ENCODE data around the gene ABHD6.
"Not testable (repeated sequence)": the region's sequence is repeated elsewhere in the genome, so short reads cannot be mapped to it uniquely, and the experiment has no call there.

The ABHD6 gene

DNA sequence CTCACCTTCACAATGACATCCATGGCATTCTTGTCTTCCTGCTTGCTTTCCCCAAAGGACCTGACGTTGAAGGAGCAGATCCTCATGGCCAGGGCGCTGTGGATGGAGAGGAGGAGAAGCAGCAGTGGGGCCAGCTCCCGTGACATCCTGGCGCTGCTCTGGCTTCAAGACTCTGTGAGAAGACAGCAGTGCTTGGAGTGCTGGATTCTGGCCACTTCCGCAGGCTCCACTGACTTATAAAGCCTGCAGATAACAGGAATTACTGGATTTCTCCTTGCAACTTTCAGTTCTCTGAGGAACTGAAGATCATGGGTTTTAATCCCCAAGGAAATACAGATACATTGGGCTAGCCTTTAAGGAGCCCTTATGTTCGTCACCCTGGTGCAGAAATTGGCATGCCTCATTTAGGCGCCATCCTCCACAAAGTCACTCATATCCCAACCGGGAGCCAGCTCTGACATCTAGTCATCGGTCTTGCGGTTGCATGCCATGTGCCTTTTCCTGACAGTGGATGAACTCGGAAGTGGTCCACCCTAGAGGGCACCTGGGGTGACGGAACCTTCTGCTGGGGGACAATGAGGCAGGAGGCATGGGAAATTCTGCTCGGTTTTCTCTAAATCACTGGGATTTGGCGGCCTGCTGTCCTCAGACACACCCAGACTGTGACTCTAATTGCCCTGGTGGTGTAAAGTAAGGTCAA lies 26.7 kb upstream of the ABHD6 start, which contains the start of gene DNASE1L3:
Gene DNASE1L3, minus strand, starts transcription at position 212 of the 700 bp plus-strand sequence. Its CDS starts 66 bp downstream, at position 146.
- no peak for DNase-seq

DNA sequence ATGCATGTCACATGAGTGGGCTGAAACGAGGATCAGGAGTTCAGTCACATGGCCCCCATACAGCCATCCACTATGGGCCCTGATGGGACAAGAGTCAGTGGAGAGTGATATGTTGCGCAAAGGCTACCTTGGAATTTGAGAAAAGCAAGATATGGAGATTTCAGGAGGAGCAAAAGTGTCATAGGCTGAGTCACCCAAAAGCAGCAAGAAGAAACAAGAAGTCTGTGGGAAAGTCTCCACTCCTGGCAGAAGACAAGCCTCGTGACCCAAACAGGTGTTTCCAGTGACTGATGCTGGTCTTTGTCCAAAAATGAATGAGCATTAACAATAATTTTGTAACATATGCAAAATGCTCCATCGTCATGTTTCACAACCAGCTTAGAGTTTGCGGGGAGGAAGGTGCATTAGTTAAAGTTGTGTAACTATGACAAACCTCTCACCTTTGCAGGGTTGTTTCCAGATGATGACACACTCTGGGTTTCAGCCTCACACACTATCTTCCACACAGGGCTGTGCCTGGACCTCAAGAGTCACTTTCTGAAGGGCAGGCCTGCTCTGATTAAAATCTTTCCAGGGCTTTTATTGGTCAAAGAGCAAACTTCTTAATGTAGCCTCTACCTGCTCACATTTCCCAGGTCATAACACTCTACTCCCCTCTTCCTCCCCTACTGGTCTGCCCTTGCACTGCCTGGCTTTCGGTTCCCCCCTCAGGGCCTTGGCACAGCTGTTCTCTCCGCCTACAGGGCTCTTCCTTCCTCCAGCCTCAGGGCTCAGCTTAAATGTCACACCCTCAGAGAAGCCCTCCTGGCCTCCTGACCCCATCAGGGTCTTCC lies 22.9 kb upstream of the ABHD6 start:
- DNase-seq, result no peak

DNA sequence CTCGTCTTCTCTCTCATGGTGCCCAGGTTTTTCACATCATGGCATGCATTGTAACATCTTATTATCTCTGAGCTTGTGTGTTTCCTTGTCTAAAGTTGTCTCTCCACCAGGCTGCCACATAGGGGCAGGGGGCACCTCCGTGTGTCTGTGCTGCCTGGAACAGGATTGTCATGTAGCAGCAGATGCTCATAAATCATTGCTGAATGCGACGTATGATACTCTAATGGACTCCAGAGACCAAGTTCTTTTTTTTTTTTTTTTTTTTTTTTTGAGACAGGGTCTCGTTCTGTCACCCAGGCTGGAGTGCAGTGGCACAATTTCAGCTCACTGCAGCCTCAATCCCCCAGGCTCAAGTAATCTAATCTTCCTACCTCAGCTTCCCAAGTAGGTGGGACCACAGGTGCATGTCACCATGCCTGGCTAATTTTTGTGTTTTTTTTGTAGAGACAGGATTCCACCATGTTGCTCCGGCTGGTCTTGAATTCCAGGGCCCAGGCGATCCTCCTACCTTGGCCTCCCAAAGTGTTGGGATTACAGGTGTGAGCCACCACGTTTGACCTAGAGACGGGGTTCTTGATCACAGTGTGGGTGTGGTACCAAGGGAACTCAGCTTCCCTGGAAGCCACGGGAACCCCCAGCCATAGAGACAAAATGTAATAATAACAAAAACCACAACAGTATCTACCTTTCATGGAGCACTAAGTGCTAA lies 22.1 kb upstream of the ABHD6 start:
- DNase-seq, result no peak

DNA sequence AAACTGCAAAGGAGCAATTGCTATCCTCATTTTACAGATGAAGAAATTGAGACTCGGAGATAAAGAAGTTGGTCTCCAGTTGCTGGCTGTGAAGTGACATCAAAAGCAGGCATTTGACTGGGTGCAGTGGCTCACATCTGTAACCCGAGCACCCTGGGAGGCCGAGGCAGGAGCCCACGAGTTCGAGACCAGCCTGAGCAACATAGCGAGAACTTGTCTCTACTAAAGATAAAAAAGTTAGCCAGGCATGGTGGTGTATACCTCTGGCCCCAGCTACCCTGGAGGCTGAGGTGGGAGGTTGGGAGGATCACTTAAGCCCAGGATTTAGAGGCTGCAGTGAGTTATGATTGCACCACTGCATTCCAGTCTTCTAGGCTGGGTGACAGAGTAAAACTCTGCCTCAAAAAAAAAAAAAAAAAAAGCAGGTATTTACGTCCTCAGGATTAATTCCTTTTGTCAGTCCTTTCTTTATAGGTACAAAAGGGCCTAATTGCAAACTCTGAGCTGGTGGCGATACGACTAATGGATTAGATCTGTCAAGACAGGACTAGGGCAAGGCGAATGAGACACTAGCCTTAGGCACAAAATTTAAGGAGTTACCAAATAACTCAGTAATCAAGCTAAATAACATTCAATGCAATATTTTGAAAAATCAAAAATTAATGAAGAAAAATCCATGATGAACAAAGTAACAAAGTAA lies 20.9 kb upstream of the ABHD6 start:
- DNase-seq, result no peak

DNA sequence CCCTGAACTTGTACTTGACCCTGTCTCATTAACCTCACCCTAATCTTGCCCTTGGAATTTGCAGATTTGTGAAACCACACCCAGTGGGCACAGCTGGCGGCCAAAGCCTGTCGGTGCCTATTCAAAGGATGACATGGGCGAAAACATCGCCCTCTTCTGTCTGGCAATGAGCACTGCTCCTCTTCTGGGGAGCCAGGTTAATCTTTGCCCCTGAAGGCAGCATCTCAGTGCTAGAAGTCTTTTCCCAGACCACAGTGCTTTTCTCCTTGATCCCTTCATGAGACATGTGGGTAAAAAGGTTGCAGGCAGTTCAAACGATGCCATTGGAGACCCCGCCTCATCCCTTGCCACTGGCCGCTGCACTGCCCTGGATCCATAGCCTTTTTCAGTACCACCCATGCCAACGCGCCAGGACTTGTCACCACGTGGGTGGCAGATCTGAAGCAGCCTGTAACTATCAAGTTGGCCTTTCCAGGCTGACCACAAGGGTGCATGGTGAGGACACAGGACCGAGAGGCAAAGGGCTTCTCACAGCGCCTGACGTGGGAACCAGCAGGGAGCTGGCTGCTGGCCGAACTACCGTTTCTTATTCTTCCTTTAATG lies 20.3 kb upstream of the ABHD6 start:
- peak; percentile 66 for DNase-seq

DNA sequence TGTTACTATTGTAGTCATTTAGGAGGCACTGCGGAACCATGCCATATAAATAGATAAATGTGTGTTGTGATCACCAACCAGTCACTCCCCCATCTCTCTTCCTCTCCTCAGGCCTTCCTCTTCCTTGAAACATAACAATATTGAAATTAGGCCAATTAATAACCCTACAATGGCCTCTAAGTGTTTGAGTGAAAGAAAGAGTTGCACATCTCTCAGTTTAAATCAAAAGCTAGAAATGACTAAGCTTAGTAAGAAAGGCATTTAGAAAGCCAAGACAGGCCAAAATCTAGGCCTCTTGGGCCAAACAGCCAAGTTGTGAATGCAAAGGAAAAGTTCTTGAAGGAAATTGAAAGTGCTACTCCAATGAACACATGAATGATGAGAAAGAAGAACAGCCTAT lies 18.7 kb upstream of the ABHD6 start:
- no peak for DNase-seq

DNA sequence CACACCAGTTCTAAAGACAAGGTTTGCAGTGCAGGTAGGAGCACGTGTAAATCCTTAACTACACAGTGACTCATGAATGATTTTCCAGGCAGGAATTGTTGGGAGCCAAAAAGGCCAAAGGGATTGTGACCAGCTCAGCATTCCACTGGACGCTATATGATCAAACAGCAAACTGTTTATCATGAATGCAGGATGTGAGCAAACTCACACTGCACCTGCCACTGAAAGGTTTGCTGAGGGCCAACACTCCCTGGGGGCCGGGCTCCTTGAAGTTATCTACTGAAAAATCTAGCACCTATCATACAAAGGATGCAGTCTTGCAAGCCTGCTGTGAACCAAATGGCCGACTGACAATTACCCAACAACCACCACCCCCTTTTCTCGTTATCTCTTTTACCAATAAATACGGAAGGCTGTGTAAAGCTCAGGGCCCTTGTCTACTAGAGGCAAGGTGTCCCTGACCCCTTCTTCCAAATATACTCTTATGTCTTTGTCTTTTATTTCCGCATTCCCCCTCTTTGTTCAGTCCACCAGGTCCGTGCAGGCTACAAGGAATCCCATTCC lies 15.3 kb upstream of the ABHD6 start:
- DNase-seq, result no peak

DNA sequence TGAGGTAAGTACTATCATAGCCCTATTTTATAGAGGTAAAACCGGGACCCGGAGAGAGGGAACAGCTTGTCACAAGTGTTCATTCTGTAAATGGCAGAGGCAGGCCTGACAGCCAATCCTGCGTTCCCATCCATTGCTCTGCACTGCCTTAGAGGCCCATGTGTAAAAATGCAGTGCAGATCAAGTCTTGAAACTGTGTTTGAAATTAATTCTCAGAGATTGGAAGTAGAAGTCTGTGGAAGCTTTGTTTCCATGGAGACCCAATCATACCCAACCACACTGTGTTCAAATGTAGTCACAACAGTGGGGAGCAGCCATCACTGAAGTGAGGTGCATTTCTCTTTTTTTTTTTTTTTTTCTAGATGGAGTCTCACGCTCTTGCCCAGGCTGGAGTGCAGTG lies 13.7 kb upstream of the ABHD6 start:
- DNase-seq, result no peak

DNA sequence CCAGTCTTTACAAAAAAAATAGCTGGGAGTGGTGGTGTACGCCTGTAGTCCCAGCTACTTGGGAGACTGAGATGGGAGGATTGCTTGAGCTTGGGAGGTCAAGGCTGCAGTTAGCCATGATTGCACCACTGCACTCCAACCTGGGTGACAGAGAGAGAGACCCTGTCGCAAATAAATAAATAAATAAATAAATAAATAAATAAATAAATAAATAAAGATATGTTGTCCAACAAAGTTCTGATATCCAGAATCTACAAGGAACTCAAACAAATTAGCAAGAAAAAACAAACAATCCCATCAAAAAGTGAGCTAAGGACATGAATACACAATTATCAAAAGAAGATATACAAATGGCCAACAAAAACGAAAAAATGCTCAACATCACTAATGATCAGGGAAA lies 9.7 kb upstream of the ABHD6 start:
- DNase-seq, result not testable (repeated sequence)

DNA sequence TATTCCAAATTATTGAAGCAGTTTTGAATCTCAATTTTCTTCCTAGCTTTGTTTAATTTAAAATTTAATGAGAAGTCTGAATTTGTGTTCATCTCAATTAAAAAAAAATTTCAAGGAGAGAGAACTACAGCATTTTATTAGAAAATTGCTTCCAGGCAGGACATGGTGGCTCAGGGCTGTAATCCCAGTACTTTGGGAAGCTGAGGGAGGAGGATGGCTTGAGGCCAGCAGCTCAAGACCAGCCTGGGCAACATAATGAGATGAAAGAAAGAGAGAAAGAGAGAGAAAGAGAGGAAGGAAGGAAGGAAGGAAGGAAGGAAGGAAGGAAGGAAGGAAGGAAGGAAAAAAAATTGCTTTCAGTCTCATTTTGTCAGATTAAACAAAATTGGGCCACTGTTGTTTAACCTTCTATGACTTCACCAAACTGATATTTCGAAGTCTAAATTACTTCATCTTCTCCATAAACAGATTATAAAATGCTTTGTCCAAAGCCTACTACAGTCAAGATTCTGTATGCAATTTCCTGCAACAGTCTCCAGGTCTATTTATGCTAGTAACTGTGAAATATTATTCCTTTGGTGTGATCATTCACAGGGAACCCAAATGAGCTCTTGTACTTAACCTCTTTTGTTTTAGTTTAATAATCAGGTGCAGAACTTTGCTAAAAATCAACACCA lies 6.6 kb upstream of the ABHD6 start:
- DNase-seq, result no peak

DNA sequence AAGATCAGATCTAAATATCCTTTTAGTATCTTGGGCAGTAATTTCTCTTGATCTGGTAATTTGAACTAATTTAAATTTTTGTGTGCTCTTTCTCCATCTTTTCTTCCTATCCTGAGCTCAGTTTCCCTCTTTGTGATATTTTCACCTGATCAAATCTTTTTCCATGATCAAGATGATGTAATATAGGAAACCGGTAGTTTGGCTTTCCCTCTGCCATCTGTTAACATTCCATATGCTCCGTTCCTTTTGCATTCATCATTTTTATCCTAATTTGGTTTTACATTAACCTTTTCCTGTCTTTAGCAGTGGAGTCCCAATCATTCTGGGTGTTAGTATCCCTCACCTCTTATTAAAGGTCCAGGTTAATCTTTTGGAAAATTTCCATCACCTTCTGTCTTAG lies 5.9 kb upstream of the ABHD6 start:
- no peak for DNase-seq

DNA sequence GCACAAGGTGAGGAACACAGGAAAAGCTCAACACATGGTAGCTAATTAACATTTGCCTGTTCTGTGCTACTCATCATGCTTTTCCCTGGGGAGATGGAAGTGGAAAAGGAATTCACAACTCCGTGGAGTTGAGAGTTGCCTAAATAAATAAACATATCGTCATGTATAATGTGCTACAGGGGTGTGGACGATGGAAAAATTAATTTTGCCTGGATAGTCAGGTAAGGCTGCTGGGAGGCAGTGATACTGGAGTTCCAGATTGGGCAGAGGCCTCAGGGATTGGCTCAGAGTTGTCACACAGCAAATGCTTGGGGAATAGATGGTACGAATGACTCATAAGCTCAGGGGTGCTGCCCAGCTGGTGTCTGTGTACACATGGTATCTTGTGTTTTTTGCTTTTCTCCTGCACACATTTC lies 3.1 kb upstream of the ABHD6 start:
- DNase-seq, result no peak

DNA sequence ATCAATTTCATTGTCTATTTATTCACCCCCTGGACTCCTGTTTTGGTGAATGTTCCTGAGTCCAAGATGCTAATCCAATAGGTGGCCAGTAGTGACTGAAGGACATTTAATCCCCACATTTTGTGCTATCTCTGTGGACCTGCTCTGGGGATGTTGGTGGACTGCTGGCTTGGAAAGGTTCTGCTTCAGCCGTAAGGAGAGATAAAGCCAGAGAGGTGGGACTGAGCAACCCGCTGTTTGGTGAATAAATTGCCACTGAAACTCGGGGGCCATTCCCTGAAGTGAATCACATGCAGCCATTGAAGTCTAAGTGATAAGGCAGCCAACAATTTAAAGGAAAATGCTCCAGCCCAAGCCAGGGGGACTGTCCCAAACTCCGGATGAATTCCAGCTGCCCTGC lies 1.6 kb upstream of the ABHD6 start:
- no peak for DNase-seq

DNA sequence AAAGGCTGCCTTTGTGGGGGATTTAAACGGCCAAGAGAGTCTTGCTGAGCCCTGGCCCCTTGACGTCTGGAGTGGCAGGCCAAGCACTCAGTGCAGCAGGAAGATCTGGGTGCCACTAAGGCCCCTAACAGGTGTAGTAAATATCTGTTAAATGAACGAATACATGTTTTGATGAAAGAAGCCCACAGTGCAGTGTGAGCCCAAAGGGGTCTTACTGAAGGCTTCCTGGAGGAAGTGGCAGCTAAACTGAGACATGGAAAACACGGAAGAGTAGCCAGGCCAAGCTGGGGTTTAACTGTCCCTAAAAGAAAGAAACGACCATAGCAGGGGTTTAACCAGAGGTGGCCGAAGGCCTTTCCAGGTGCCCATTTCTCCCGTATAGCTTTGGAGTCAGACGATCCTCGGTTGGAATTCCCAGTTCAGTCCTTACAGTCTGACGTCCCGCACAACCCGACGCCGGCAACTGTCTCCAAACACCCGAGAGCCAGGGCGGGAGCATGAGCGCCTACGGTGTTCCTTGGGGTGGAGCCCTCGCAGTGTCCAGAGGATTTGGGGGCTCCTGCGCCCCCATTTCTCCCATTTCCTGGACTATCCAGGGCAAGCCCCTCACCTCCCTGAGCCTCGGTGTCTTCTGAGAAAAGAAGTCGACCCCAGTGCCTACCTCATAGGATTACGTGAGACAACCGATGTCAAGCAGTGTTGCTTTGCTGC lies 910 bp upstream of the ABHD6 start:
- no peak for DNase-seq

DNA sequence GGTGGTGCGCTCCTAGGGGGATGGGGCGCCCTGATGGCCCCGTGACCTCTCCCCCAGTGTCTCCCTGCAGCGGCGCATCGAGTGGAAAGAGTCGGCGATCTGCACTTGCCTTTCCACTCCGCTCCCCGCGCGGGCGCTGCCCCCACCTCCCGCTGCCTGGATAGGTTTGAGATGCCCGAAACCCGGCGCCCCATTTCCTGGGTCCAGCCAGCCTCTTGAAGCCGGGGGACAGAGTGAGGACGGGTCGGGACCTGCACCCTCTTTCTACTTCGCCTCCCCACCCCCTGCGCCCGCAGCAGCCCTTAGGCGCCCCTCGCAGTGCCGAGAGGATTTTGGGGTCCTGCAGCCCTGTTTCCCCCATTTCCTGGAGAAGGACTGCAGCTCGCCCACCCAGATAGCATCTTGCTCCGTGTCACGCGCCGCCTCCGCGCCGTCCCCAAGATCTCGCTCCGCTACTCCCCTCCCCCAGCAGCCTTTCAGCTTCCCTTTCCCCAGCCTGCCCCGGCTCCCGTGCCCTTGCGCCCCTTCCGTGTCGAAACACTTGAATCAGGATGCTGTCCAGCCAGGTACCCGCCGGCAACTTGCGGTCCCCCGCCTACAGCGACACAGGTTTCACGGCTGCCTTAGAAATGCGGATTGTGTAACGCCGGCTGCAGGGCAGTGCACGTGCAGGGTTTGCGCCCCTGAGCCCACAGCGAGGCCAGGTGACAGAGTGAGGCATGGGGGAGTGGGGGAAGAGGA lies 519 bp downstream of the ABHD6 start:
- peak; percentile 27 for DNase-seq

DNA sequence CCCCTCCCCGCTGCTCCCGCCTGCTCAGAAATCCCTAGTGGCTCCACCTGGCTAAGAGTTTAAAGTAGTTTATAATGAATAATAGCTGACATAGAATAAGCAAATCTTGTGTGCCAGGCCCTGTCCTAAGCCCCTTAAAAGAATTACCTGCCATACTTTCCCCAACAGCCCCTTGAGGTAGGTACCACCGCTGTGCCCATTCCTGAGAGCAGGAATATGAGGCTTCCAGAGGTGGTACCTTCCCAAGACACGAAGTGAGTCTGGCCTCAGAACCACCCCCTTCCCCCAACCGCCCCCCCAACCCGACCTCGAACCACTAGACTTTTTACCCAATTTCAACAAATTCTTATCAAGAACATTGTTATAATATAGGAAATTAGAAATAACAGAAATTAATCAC lies 1.2 kb downstream of the ABHD6 start:
- no peak for DNase-seq

DNA sequence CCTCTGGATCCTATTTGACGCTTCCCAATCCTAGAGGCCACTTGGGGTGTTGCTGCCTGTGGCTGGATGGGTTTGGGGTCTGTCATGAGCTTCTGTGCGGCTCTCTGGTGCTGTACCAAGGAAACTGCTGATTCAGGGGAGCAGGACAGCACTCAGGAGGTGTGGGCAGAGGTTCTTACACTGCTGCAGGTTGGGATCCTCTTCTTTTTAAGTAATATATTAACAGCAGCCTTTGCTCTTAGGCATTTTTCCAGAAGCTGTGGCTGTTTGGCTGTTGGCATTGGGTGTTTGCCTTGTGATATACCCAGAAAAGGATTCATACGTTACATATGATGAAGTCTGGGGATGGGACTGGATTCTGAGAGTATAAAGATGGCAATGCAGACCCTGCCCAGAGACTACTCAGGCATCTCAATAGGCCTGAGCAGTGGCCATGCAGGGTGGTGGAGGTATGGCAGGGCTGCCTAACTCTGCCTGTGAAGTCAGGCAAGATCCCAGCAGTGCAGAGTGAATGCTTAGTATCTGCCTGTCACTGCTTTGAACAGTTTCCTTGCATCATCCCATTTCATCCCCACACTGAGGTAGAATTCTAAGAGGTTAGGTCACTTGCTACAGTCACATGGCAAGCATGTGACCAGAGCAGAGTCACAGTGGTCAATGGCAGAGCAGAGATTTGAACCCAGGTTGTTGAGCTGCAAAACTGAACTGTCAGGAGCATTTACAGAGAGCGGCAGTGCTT lies 3.9 kb downstream of the ABHD6 start:
- no peak for DNase-seq

DNA sequence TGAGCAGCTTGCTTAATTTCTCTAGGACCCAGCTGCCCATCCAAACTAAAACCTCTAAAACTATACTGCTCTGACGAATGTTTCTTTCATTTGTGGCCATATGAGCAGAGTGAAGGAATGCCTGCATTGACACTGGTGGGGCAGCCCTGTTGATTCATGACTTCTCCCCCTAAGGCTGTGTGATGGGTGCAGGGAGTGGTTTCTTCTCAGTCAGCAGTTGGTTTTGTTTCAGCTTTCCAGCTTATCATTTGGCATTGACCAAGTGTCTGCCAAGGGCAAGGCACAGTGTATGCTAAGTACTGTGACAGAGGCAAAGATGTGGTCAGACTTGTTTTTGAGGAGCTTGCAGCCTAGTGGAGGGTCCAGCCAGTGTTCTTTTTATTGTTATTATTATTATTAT lies 4.7 kb downstream of the ABHD6 start:
- no peak for DNase-seq

DNA sequence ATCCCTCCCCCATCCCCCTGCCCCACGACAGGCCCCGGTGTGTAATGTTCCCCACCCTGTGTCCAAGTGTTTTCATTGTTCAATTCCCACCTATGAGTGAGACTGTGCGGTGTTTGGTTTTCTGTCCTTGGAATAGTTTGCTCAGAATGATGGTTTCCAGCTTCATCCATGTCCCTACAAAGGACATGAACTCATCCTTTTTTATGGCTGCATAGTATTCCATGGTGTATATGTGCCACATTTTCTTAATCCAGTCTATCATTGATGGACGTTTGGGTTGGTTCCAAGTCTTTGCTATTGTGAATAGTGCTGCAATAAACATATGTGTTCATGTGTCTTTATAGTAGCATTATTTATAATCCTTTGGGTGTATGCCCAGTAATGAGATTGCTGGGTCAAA lies 5.3 kb downstream of the ABHD6 start:
- DNase-seq, result not testable (repeated sequence)
